H4 (cell line): ENCODE data around the gene SVIL. TPM values are rescaled to one million over a fixed set of nuclear protein-coding genes. Genes with fewer than 3 reads are reported as not detected.
"Not testable (repeated sequence)": the region's sequence is repeated elsewhere in the genome, so short reads cannot be mapped to it uniquely, and the experiment has no call there.

ENCODE experiments used
- DNase-seq: peaks from one replicate; pipeline ENCODE4 v3.0.0-alpha.2; 2015; ENCODE audit warnings: low spot score
- total RNA-seq: library from RNA; depleted of rRNA; stranded (reverse); fragments of >200 nt; shearing (Covaris generic); gene quantifications from 2 replicates; pipeline ENCODE4 v1.2.3, GENCODE V29; 2014

The SVIL gene
- total RNA-seq, 1 experiment from 2014 or later: 4.7 TPM

DNA sequence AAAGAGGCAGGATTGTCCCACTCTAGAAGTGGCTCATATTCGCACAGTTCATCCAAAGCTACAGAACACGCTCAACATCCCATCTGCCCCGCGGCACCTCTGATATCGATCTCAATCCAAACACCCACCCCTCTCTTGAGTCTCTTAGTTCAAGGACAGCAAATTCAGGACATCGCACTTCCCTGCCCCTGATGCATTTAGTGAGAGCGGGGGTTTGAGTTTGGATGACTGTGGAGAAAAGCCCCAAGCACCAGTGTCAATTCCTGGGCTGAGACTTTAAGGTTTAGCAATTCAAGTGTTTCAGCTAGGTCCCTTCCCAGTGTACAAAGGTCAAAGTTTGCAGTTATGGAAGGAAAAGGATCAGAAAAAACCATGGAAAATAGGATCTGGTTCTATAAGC is 179.7 kb downstream of the SVIL start:
- no peak for DNase-seq

DNA sequence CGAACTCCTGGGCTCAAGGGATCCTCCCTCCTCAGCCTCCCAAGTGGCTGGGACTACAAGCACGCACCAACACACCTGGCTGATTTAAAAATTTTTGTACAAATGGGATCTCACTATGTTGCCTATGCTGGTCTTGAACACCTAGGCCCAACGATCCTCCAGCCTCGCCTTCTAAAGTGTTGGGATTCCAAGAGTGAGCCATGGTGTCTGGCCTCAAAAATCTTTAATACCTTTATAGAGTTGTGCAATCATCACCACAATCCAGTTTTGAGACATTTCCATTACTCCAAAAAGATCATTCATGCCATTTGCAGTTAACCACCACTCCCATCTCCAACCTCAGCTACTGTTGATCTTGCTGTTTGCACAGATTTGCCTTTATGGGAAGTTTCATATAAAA is 180.5 kb downstream of the SVIL start:
- DNase-seq: no peak

DNA sequence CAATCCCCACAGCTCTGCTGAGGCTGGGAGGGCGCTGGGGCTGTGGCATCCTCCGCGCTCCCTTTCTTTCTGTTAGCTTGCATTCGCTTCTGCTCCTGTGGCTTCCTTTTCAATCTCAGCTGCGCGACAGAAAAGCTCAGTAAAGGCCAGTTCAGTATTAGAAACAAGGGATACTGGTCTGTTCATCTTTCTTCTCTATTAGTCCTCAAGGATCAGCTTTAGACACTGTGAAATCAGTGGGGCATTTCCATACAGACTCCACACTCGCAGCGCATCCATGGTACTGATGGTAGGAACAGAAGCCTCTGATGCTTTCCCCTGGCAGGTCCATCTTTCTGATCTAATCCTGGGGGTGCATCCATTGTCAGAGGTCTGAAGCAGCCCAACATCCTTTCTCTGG is 182.2 kb downstream of the SVIL start:
- DNase-seq: no peak

DNA sequence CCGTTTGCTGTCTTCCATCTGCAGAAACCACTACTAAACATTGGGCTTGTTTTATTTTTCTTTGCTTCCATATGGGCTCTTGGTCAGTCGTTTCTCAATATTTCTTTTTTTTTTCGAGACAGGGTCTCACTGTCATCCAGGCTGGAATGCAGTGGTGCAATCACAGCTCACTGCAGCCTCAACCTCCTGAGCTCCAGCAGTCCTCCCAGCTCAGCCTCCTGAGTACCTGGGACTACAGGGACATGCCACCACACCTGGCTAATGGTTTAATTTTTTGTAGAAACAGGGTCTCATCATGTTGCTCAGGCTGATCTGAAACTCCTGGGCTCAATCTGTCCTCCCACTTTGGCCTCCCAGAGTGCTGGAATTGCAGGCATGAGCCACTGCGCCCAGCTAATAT is 182.8 kb downstream of the SVIL start:
- no peak for DNase-seq

DNA sequence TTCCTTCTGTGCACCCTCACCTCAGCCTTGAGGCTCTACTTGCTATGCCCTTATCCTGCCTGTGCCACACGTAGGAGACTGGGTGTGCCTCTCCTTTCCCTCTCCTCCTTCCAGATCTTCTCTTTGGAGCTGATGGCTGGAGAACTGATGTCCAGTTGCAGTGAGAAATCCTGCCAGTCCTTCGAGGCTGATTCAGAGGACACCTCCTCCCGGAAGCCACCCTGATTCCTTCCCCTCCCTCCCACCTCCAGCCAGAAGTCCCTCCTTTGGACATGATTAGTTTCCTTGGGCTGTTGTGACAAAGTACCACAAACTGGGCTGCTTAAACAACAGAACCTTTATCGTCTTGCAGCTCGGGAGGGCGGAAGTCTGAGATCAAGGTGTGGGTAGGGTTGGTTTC is 184.4 kb downstream of the SVIL start:
- no peak for DNase-seq

DNA sequence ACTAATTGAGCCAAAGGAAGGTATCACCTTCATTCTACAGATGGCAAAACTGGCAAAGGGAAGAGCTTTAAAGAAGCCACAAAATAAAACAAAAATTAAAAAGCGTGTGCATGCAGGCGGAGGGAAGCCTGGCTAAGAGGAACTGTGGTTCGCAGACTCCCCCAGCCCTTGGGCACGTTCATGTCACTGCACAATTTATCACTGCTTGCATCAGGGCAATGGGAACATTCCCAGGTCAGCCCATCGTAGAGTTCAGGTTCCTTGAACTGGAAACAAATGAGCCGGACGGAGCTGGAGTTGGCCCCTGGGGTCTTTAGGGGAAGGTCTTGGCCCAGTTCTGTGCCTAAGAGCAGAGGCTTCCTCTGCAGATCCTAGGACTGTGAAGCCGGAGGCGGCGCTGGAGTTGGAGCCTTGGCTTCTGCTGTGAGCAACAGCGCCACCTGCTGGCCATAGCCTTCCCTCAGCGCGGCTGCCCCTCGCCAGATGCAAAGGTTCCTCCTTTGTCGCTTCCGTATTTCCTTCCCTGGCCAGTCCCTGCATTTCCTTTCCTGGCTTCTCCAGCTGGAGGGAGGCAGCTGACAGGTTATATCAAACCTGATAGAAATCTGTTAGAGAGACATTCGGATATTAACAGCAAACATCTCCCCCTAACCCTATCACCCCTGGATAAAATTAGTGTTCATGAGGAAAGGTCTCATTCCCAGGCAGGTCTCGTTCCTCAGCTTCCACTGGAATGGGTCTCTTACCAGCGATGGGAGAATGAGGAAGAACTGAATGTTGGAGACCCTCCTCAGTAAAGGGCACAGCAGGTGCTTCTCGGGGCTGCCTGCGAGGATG is 185.8 kb downstream of the SVIL start:
- peak; percentile 38 for DNase-seq

DNA sequence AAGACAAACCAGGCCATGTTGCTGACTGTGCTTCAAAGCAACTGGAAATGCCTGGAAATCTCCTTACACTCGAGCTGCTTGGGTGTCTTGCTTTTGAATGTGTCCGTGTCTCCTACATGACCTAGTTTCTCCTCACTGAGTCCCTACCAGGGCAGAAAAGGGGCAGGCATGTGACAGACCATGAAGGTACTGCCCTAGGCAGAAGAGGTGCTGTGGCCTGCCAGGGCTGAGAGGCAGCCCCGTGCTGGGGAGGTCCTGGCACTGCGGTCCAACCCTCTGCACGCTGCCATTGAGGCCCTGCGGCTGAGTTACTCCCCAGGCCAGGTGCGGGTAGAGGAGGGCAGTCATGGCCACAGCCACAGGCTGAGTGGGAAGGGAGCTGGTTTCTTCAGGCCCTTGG is 186.6 kb downstream of the SVIL start:
- DNase-seq: no peak

DNA sequence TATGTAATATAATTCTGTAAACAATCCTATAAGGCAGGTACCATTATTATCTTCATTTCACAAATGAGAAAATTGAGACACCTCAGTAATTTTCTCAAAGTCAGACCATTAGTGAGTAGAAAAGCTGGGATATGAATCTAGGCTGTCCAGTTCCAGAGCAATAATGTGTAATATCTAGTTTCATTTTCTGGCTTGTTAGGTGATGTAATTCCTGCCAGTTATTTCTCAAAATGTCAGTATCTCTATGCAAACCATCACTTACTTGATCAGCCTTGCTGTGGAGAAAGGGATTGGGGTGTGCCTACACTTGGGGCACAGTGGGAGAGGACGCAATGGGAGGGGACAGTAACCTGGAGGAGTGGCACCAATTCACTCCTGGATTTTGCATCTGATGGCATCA is 188.4 kb downstream of the SVIL start:
- DNase-seq: no peak

DNA sequence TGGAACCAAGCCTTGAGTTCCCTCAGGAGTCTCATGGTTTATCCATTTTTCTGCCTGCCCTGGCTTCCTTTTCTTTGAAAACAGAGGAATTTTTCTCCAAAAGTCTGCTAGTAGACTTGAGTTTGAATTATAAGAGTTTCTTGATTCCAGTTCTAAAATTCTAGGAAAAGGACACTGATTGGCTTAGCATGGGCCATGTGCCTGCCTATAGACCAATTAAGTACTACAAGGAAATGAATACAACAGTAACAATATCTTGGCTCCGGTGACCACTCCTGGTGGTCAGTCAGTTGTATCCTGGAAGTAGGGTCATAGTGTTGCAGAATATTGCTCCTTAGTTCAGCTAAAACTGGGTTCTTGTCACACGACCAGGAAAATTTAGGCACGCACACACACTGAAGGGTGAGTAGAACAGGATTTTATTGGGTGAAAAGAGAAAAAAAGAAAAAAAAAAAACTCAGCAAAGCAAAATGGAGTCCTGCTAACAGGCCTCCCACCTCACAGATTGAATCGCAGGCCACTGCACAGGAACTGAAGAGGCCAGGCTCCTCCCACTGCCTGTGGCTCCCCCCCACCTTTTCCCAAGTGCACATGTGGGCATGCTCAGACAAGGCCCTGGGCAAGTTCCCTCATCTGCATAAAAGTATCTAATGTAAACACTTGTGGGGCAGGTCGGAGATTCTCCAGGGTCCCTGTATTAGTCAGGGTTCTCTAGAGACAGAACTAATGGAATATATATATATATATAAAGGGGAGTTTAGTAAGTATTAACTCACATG is 190.8 kb downstream of the SVIL start:
- peak; percentile 9 for DNase-seq

DNA sequence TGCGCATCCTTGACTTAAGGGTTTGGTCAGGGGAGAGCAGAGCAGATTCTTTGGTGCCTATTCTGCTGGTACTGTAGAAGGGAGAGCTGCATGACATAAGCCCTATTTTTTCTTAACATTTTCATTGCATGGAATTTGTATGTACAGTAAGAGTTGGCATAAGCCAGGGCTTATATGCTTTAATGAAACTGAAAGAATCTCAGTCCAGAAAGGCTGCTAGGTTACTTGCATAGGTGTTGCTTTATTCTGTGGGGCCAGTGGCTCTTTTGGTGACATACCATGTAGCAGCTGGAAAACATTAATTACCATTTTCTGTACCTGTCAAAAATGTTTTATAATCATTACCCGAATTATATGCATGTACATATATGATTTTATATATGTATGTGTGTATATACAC is 193.8 kb downstream of the SVIL start:
- no peak for DNase-seq

DNA sequence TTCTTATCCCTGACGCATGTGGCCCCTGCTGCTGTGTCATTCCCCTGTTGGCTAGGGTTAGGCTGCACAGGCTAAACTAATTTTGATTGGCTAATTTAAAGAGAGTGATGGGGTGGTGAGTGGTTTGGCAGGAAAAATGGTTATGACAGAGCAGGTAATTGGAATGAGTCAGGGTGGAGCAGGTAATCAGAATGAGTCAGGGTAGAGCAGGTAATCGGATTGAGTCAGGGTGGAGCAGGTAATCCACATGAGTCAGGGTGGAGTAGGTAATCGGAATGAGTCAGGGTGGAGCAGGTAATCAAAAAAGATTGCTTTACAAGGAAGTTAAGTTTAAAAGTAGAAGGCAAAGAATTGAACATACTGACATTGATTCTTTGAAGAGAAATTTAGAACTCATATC is 195.8 kb downstream of the SVIL start:
- DNase-seq: not testable (repeated sequence)

DNA sequence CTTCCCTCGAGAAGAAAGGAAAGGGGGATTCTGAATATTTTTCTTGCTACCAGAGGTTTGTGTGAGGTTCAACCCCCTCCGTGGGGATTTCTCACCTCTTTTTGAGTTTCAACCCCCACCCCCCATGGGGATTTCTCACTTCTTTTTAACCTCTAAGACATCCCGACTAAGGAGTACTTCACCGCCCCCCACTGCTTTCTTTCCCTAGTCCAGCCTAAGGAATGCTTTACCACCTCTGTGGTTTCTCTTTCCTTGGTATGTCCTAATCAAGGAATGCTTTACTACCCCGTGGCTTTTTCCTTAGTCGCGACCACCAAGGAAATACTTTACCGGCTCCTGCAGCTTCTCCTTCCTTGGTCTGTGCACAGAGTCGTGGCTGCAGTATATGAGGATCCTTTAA is 196.5 kb downstream of the SVIL start:
- DNase-seq: no peak

DNA sequence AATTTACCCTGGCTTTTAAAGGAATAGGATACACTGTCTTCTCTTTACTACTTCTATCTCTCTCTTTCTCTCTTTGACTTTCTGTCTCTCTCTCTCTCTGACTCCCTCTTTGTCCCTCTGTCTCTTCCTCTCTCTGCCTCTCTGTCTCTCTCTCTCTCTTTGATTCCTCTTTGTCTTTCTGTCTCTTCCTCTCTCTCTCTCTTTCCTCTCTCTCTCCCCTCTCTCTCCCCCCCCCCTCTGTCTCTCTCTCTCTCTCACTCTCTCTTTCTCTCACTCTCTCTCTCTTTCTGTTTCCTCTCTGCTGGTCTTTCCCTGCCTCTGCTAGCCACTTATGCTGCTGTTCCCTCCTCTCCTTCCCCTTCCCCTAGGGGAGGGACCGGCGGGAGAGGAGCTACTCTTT is 196.9 kb downstream of the SVIL start:
- no peak for DNase-seq

DNA sequence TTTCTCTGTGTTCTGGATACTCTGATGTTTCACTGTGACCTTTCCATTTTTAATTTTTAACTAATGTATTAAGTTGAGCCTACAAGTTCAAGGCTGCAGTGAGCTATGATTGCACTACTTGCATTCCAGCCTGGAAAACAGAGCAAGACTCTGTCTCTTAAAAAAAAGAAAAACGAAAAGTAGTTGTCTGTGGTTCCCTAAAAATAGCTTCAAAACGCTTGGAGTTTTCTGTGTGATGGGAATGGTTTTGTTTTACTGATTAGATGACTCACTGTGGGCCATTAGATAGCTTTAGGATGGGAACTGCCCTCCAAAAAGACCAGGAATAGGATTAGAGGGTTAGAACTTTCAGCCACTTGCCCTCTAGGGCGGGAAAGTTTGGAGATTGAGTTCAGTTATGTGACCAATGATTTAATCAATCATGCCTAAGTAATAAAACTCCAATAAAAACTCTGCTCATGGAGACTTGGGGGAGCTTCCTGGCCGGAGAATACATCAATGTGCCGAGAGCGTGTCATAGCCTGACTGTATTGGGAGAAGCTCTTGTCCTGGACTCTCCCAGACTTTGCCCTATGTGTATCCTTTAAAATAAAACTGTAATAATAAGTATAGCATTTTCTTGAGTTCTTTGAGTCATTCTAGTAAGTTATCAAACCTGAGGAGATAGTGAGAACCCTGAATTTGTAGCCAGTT is 198.8 kb downstream of the SVIL start:
- no peak for DNase-seq

DNA sequence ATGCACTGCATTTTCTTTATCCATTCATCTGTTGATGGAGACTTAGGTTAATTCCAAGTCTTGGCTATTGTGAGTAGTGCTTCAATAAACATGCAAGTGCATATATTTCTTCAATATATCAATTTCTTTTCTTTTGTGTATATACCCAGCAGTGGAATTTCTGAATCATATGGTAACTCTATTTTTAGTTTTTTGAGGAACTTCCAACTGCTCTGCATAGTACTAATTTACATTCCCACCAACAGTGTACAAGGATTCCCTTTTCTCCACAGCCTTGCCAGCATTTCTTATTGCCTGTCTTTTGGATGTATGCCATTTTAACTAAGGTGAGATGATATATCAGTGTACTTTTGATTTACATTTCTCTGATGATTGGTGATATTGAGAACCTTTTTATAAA is 200.7 kb downstream of the SVIL start:
- no peak for DNase-seq

DNA sequence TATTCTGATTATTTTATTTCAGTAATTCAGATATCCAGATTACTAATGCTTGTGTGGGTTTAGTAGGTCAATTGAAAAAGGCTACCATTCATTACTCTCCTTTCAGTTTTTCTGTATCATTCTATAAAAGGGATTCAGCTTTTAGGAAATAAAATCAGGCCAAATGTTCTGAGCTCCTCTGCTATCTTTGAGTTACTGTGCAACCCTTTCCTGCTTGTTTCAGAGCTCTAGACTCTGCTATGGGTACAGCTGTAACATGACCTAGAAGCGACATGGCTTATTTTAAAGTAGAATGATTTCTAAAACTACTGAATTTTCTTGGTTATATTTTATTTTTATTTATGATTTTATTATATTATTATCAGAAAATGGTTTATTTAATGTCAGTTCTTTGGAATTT is 203.1 kb downstream of the SVIL start:
- no peak for DNase-seq

DNA sequence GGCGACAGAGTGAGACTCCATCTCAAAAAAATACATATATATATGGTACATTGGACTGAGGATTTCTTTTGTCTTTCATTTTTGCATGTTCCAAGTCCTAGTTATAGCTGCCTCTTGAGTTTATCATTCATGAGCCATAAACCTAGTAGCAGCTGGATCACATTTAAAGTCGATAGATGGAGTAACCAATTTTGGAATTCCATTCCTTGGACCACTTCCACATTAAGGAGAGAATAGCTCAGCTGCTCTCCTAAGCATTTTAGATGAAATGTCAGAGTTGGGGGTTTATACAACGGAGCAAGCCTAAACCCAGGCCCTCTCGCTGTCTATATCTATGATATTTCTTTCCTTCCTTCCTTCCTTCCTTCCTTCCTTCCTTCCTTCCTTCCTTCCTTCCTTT is 204.7 kb downstream of the SVIL start:
- DNase-seq: no peak

DNA sequence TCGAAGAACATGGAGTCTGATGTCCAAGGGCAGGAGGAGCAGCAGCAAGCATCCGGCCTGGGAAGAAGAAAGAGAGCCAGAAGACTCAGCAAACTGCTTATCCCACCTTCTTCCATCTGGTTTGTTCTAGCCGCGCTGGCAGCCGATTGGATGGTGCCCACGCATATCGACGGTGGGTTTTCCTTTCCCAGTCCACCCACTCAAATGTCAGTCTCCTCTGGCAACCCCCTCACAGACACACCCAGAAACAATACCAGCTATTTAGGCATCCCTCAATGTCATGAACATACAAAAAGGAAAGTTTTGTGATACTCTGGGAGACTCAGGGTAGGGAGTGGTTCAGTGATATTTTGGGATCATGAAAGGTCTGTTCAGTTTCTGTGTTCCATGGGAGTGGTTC is 206.3 kb downstream of the SVIL start:
- no peak for DNase-seq

DNA sequence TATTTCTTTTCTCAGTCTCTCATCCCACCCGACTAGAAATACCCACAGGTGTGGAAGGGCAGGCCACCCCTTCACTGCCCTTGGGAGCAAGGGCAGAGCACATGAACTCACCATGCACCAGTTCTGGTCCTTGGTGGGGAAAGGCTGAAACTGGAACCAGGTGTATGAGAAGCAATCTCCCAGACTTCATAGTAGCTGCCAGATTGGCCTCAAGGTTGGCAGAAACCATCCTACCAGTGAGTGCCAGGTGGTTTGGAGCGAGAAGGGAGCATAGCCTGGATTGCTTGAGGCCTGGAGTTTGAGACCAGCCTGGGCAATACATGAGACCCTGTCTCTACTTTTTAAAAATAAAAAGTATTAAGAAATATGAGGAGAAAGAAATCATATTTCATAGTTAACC is 207.1 kb downstream of the SVIL start:
- DNase-seq: no peak

DNA sequence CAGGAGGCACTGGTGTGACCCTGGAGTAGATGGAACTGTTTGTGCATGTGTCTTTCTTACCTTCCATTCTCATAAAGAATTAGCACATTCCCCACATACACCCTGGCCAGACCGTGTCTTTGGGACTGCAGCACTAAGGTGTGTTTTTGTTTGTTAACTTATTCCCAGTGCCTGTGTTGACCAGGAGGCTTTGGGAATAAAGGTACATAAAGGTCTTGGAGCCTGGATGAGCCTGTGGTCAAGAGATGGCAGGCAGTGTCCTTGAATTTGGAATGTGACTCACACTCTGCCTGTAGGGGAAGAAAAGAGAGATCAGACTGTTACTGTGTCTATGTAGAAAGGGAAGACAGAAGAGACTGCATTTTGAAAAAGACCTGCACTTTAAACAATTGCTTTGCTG is 208.4 kb downstream of the SVIL start:
- DNase-seq: no peak

DNA sequence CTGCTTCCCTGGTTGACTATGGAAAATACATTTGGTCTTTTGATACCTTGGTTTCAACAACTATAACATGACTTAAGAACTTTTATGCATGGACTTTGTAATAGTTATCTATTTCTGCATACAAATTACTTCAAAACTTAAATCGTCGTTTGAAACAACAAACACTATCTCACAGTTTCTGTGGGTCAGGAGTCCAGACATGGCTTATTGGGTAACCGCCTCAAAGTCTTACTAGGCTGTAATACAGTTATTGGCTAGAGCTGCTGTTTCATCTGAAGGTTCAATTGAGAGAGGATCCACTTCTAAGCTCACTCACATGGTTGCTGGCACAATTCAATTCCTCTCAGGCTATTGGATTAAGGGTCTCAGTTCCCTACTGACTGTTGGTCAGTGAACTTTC is 210.8 kb downstream of the SVIL start:
- no peak for DNase-seq

DNA sequence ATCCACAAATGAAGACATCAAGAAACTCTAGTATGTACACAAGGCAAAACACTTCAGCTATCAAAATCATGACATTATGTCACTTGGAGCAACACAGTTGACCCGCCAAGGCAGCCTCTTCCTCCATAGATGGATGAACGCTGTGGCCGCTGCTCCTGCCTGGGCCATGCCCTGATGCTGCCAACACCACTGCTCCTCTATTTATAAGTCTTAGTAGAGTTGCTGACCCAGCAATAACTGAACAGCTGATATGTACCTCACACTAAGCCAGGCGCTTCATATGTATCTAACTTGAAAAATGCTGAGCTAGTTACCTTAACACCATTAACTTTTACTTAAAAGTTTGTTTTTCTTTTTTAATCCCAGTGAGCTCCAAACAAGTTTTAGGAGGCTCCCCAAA is 214.0 kb downstream of the SVIL start:
- DNase-seq: no peak

DNA sequence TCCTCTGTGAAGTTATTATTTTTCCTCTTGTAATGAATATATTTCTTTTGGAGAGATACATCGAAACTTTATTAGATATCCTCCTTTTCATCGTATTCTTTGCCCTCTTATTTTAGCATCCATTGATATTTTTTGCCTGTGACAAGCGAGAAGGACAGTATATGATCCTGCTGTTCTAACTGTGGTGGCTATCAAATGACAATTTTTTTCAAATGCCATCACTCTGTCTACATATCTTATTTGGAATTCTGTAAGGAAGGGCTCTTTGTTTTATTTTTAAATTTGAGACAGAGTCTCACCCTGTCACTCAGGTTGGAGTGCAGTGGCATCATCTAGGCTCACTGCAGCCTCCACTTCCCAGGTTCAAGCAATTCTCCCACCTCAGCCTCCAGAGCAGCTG is 217.4 kb downstream of the SVIL start:
- DNase-seq: no peak
